DMS114 treated with DMSO at 0.1 percent for 48 hours (cell line): ENCODE measurements around the gene MEAF6.
"Not testable (repeated sequence)": the region's sequence is repeated elsewhere in the genome, so short reads cannot be mapped to it uniquely, and the experiment has no call there.

Experiments
- DNase-seq: peaks from one replicate; lab custom pipeline; 2025; ENCODE audit not compliant: unreplicated experiment; lab: John Stamatoyannopoulos, UW

The MEAF6 gene

DNA sequence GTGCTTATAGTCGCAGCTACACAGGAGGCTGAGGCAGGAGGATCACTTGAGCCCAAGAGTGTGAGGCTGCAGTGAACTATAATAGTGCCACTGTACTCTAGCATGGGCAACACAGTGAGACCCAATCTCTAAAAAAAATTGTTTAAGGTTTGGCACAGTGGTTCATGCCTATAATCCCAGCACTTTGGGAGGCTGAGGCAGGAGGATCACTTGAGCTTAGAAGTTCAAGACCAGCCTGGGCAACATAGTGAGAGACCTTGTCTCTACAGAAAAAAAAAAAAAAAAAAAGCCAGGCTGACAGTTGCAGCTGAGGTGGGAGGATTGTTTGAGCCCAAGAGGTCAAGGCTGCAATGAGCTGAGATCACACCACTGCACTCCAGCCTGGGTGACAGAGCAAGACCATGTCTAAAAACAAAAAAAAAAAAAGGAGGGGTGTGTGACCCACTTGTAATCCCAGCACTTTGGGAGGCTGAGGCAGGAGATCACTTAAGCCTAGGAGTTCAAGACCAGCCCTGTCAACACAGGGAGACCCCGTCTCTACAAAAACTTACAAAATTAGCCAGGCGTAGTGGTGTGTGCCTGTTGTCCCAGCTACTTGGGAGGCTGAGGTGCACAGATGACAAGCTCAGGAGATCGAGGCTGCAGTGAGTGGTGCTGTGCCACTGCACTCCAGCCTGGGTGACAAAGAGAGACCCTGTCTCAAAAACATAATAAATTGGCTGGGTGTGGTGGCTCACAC is 18.0 kb upstream of the MEAF6 start:
- not testable (repeated sequence) for DNase-seq

DNA sequence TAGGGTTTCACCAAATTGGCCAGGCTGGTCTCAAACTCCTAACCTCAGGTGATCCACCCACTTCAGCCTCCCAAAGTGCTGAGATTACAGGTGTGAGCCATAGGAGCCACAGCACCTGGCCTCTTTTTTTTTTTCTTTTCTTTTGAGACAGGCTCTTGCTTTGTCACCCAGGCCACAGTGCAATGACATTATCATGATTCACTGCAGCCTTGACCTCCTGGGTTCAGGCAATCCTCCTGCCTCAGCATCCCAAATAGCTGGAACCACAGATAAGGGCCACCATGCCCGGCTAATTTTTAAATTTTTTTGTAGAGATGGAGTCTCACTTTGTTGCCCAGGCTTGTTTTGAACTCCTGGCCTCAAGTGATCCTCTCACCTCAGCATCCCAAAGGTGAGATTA is 15.3 kb upstream of the MEAF6 start:
- DNase-seq = not testable (repeated sequence)

DNA sequence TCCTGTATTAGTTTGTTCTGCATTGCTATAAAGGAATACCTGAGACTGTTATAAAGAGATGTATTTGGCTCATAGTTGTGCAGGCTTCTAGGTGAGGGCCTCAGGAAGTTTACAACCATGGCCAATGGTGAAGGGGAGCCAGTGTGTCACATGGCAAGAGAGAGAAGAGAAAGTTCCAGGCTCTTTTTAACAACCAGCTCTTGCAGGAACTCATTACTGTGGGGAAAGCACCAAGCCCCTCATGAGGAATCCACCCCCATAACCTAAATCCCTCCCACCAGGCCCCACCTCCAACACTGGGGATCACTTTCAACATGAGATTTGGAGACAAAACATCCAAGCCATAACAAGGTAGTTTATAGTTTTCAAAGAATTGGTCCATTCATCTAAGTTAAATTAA is 5.0 kb upstream of the MEAF6 start:
- DNase-seq = no peak

DNA sequence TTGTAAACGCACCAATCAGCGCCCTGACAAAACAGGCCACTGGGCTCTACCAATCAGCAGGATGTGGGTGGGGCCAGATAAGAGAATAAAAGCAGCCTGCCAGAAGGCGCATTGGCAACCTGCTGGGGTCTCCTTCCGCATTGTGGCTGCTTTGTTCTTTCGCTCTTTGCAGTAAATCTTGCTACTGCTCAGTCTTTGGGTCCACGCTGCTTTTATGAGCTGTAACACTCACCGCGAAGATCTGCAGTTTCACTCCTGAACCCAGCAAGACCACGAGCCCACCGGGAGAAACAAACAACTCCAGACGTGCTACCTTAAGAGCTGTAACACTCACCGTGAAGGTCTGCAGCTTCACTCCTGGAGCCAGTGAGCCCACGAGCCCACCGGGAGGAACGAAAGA is 4.4 kb upstream of the MEAF6 start:
- DNase-seq = not testable (repeated sequence)

DNA sequence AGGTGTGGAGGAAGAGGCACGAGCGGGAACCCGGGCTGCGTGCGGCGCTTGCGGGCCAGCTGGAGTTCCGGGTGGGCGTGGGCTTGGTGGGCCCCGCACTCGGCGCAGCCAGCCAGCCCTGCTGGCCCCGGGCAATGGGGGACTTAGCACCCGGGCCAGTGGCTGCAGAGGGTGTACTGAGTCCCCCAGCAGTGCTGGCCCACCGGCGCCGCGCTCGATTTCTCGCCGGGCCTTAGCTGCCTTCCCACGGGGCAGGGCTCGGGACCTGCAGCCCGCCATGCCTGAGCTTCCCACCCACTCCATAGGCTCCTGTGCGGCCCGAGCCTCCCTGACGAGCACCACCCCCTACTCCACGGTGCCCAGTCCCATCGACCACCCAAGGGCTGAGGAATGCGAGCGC is 3.7 kb upstream of the MEAF6 start:
- not testable (repeated sequence) for DNase-seq

DNA sequence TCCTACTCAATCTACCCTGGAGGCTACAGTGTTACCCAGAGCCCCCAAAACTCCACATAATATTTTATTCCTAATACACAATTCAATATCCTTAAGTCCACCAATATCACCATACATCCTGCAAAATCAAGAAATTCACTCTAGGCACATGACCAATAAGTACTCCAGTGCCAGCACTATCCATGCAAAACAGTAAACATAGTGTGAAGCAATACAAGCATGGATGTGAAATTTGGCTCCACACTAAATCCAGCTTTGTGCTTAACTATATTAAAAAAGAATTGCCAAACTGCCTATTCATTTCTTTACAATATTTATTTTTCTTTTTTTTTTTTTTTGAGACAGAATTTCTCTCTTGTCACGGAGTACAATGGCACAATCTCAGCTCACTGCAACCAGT is 3.0 kb upstream of the MEAF6 start:
- DNase-seq = no peak

DNA sequence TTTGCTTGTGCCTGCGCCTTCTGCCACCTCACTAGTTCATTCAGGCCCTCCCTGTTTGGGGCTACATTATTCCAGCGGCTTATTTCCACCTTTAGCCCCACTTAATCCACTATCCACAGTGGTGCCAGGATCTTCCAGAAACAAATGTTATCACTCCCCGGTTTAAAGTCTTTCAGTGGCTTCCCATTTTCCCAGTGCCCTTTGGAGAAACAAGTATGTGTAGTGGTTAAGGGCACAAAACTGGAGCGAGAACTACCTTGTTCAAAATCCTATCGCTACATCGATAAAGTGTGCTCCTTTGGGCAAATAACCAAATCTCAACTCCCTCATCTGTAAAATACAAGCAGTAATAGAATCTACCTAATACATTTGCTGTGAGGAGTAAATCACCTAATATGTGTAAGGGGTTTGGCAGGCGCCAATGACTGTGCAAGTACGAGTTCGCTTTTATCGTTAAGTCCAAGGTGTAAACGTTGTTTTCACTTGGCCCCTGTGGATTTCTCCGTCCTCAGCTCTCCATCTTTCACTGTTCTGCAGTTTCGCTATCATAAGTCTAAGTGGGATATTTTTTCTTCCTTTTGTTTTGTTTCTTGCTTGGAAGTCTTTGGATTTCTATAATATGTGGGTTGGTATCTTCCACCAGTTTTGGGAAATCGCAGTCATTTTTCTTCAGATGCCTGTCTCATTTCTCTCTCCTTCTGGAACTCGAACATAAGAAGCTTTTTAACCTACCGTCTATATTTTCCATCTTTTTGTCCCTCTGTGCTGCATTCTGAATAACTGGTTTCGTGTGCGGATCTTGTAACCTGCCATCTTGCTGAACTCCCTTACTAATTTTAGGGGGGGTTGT is 844 bp upstream of the MEAF6 start:
- DNase-seq = no peak

DNA sequence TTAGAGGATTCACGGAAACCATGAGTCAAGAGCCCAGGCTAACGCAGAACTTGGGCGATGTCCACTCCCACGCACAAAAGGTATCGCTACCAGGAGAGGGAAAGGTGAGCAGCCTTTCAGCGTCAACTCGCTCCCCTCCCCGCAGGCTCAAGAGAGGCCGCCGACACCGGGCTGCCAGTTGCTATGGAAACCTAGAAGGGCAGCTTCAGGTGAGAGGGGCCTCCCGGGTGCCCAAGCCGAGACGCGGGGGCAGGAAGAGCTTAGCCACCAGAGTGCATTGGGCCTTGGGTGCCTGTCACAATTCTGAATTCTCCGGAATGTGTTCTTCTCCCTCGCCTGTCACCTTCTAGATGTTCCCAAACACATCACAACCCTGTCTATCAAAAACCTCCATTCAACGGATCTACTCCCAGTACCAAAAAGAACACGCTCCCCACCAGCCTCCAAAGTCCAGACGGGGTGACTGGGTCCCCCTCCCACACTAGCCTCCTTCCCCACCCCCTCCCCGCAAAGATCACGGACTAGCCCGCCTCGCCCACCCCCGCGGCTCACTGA is 694 bp downstream of the MEAF6 start:
- DNase-seq = peak; percentile 18

DNA sequence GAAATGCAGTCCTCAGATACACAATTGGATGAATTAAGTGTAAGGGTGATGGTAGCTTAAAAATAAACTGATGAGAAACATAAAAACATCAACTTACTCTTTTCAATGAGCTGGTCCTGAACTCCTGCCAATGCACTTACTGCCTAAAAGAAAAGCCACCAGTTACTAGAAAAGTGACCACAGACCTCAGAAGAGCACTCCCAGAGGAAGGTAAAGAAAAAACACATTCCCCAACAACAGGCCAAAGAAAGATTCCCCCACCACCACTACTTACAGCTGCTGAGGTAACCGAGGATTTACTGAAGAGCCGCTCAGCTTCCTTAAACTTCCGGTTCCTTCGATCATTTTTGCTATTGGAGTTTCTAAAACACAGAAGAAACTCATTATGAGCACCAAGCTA is 5.4 kb downstream of the MEAF6 start:
- peak; percentile 52 for DNase-seq

DNA sequence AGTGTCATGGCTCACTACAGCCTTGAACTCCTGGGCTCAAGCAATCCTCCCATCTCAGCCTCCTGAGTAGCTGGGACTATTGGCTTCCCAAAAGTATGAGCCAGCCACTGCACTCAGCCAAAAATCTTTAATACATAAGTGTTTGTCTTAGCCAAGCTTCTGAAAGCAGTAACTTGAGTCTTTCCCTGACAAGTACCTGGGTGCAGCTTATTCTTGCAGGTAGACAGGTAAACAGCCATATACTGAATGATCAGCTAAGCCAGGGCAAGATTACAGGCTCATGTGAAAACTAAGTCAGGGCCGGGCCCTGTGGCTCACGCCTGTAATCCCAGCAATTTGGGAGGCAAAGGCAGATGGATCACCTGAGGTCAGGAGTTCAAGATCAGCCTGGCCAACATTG is 7.8 kb downstream of the MEAF6 start:
- DNase-seq = no peak

DNA sequence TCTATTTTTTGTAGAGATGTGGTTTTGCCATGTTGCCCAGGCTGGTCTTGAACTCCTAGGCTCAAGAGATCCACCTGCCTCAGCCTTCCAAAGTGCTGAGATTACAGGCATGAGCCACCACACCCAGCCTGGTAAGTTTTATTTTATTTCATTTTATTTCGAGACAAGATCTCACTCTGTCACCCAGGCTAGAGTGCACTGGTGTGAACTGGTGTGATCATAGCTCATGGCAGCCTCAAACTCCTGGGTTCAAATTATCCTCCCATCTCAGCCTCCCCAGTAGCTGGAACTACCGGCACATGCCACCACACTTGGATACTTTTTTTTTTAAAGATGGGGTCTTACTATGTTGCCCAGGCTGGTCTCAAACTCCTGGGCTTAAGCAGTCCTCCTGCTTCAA is 11.8 kb downstream of the MEAF6 start:
- DNase-seq = not testable (repeated sequence)

DNA sequence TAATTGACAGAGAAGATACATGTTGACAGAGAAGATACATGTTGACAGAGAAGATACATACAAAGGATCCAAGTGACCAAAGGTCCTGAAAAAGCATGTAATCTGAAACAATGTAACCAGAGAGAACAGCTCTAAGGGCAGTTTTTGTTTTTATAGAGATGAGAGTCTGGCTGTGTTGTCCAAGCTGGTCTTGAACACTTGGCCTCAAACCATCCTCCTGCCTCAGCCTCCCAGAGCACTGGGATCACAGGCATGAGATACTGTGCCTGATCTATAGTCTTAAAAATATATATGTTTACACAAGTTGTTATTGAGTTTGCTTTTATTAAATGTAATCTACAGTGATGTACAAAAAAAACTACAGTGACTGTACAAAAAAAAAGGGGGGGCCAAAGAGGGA is 12.5 kb downstream of the MEAF6 start:
- no peak for DNase-seq

DNA sequence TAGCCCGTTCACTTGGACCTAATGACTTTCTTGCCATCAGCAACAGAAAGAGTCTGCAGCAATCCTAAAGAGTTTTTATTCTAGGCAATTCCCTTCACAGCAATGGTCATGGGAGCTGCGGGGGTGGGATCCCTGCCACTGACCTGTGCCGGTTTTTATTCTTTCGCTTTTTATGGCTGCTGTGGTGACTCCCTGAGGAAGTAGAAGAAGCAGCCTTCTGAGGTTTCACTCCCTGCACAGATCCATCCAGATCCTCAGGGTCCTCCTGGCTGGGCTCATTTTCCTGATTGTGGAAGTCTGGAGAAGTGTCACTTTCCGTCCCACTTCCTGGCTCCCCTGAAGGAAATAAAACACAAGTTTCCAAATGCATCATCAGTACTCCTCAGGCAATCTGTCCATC is 12.9 kb downstream of the MEAF6 start:
- DNase-seq = no peak

DNA sequence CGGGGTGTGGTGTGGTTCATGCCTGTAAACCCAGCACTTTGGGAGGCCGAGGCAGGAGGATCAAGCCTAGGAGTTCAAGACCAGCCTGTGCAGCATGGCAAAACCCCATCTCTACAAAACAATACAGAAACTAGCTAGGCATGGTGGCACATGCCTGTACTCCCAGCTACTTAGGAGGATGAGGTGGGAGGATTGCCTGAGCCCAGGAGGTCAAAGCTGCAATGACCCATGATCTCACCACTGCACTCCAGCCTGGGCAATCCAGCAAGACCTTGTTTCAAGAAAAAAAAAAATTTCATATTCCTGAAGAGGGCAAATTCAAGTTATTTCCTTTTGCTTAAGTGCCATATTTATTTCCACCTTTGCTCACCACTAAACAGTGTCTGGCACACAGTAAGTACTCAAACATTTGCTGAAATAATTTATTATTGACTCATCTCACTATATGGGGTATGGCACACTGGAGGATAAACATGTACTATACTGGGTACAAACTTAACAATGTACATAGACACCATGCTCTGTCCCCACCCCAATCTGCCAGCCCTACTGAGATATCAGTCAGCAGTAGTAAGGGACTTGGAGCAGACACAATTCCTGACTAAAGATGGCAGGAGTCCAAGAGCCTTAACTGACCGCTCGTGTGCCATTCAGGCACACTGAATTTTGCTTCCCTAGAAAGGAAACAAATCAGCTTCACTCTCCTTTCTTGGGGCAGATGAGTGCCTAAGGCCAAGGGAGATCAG is 15.5 kb downstream of the MEAF6 start:
- DNase-seq = no peak

DNA sequence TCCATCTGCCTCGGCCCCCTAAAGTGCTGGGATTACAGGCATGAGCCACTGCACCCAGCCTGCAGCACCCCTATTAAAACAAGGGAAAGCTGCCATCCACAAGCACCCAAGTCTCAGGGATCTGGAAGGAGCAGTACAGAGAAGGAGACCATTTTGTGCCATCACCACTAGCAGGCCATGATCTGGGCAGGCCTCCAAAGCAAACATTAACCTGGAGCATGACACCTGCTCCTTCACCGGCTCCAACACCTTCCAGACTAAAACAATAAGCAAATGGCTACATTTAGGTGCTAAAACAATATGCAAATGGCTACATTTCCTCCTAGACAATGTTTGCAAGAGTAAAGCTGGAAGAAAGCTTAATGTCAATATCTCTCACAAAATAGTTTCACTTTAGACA is 16.7 kb downstream of the MEAF6 start:
- no peak for DNase-seq

DNA sequence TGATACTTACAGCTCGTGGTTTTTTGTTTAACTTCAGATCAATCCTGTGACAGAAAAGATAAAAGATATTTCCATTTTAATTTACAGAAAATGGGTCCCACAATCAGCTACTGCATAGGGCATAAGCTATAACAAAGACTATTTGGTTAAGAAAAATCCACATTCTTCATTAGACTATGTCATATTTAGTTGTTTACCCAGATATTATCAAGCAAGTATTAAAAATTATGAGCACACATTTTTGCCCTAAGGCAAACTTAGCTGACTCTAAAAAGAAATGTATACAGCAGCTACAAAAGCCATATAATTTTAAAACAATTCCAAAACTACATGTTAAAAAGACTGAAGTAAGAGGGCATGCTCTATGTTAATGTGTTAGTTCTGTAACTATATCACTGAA is 18.7 kb downstream of the MEAF6 start:
- no peak for DNase-seq

DNA sequence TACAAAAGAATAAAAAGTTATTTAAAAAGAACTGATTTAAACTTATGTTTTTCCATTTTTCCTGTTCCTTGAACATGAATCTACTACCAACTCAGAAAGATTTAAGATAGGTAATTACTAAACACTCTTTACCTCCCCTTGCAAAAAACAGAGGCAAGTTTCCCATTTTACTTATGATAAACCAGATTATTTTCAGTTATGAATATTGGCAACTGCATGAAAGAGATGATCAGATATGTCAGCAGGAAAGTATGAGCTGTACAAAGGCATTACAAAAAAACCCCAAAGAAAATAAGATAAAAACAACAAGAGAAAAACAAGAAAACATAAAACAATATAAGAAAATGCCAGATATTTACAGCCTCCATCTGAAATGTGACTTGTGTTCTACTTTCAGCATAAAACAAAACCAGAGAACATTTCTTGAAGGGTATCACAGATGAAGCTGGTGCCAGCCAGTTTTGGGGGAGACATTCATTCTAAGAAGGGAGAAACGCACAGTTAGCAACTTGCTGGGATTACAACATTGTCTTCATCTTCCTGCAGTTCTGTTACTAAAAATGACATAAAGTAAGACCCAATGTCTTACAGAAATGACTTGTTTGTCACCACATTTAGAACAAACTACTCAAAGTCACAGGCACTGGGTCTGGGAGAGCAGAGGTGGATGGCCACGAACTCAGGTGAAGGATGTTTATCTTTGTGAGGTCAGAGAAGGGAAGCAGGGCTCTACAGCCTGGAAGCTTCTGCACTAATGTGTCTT is 21.0 kb downstream of the MEAF6 start:
- no peak for DNase-seq

DNA sequence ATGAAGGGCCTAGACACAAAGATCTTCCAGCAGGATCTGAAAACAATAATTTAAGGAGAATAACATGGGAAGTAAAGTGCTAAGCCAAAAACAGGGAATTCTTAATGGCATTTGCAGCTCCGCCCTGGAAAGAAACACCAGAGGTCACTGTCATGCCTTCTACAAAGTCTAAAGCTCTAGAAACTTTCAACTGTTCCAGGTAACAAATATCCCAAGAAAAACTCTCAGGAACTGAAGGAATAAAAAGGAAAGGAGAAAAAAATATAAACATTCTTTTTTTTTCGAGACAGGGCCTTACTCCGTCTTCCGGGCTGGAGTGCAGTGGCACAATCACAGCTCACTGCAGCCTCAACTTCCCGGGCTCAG is 27.0 kb downstream of the MEAF6 start:
- no peak for DNase-seq

DNA sequence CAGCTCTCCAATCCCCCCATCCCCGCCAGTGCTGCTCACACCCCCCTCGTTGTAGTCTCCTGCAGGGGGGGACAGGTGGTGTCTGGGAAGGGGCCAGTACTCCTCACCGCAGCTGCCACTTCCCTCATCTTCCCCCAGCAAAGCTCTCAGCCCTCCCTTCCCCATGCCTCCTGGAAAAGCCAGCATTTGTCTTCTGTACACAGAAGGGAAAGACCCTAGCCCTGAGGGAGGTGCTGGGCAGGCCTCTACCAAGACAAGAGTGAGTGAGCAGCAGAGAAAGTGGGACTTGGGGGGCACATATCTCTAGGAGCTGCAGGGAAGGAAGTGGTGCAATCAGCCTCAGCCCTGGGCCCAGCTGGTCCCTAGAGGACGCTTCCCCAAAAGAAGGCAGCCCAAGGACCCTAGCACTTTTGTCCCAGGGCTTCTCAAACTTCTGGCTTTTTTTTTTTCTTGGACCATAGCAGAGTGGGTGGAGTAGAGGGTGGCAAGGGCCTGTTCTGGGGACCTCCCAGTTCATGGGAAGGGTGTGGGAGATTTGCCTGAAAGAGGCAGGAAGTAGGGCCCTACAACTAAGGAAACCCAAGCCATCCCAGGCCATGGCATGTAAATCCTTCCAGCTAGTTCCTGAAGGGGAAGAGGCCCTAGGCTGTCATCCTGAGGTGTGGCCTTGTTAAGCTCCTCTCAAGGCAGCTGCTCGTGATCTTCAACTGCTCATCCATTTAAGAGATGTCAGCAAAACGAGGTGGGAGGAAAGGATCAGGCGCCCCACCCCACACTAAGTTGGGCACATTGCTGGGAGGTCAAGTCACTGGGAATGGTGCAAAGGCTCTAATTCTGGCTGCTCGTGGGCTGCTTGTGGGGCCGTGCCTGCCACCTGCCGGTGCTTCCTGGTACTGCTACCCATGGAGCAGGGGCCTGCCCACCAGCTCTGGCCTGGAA is 27.6 kb downstream of the MEAF6 start:
- peak; percentile 33 for DNase-seq
